ENCODE results near the gene TNFAIP8L1.

TNFAIP8L1 gene

GRCh38 chr19:4596033-4596904 is 43.0 kb upstream of the TNFAIP8L1 start:
- no peak for DNase-seq (ENCODE audit: low read depth, low spot score)
- Histone ChIP-seq H3K9me3 (ENCODE audit: low read depth, low read length) (no peaks in the 10 kb centered on the region), H3K27ac (no peak overlapping the region), H3K9ac (ENCODE audit: insufficient read length) (no peak overlapping the region), H3K36me3 (ENCODE audit: insufficient read depth, low read length) (no peaks in the 10 kb centered on the region), H3K4me3 (no peak overlapping the region)
- TF ChIP-seq EZH2 (IDR thresholded peaks at IDR 0.05) (no peak), POLR2AphosphoS5 (IDR thresholded peaks at IDR 0.05; ENCODE audit: borderline replicate concordance, low read depth, low read length) (no peak), FOXP2 (optimal IDR thresholded peaks at IDR 0.05; ENCODE audit: control extremely low read depth, extremely low read length, insufficient read depth) (no peak)

- DNase-seq (ENCODE audit: low read depth, low spot score) = no peak
- no peaks in the 10 kb centered on the region for H3K36me3 ChIP-seq (ENCODE audit: insufficient read depth, low read length)
- no peak overlapping the region for H3K27ac ChIP-seq
- H3K4me3 ChIP-seq = peak overlapping the region; percentile 55
- H3K9ac ChIP-seq (ENCODE audit: insufficient read length) = no peak overlapping the region
- TF ChIP-seq POLR2AphosphoS5 (IDR thresholded peaks at IDR 0.05; ENCODE audit: borderline replicate concordance, low read depth, low read length) = no peak
- H3K9me3 ChIP-seq (ENCODE audit: low read depth, low read length) = no peaks in the 10 kb centered on the region
Observed at GRCh38 chr19:4597278-4597974, 41.9 kb upstream of the TNFAIP8L1 start.

DNA sequence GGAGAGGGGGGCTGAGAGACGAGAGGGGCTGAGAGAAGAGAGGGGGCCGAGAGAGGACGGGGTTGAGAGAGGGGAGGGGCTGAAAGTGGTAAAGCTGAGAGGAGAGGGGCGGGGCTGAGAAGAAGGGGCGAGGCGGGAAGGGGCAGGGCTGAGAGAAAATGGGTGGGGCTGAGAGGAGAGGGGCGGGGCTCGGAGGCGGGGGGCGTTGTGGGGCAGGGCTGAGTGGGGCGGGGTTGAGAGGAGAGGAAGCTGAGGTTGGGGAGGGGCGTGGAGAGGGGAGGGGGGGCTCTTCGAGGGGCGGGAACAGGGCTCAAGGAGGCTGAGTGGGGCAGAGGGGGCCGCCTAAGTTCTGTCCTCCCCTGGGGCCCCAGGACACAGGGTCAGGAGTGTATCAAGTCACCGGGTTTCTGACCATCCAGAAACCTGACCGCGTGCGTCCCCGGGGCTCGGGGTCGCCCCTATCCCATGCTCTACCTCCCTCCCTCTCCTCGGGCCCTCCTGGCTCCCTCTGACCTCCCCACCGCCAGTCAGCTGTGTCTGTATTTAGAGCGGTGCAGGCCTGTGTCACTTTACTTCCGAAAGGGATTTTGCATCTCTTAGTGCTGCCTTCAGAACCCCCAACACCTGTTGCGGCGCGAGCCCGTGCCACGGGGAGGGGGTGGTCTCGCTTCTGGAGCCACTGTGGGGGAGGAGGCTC is 41.2 kb upstream of the TNFAIP8L1 start:
- no peak for DNase-seq (ENCODE audit: low read depth, low spot score)
- H3K9ac ChIP-seq (ENCODE audit: insufficient read length) = no peak overlapping the region
- H3K4me3 ChIP-seq = peak overlapping the region; percentile 74
- H3K36me3 ChIP-seq (ENCODE audit: insufficient read depth, low read length) = no peaks in the 10 kb centered on the region
- H3K9me3 ChIP-seq (ENCODE audit: low read depth, low read length) = no peaks in the 10 kb centered on the region
- TF ChIP-seq FOXP2 (optimal IDR thresholded peaks at IDR 0.05; ENCODE audit: control extremely low read depth, extremely low read length, insufficient read depth) = no peak
- no peak for TF ChIP-seq POLR2AphosphoS5 (IDR thresholded peaks at IDR 0.05; ENCODE audit: borderline replicate concordance, low read depth, low read length)
- no peak for TF ChIP-seq EZH2 (IDR thresholded peaks at IDR 0.05)
- H3K27ac ChIP-seq = no peak overlapping the region

- Histone ChIP-seq H3K27ac (no peak overlapping the region), H3K36me3 (ENCODE audit: insufficient read depth, low read length) (no peaks in the 10 kb centered on the region), H3K9me3 (ENCODE audit: low read depth, low read length) (no peaks in the 10 kb centered on the region), H3K9ac (ENCODE audit: insufficient read length) (no peak overlapping the region), H3K4me3 (peak overlapping the region; percentile 74)
- TF ChIP-seq EZH2 (IDR thresholded peaks at IDR 0.05) = no peak
- DNase-seq (ENCODE audit: low read depth, low spot score) = no peak
Observed at GRCh38 chr19:4598712-4599111, 40.6 kb upstream of the TNFAIP8L1 start.

GRCh38 chr19:4600082-4600481 is 39.2 kb upstream of the TNFAIP8L1 start:
- Histone ChIP-seq H3K4me3 (no peak overlapping the region), H3K36me3 (ENCODE audit: insufficient read depth, low read length) (no peaks in the 10 kb centered on the region), H3K9me3 (ENCODE audit: low read depth, low read length) (no peaks in the 10 kb centered on the region), H3K9ac (ENCODE audit: insufficient read length) (no peak overlapping the region), H3K27ac (no peak overlapping the region)
- no peak for TF ChIP-seq POLR2AphosphoS5 (IDR thresholded peaks at IDR 0.05; ENCODE audit: borderline replicate concordance, low read depth, low read length)
- no peak for TF ChIP-seq FOXP2 (optimal IDR thresholded peaks at IDR 0.05; ENCODE audit: control extremely low read depth, extremely low read length, insufficient read depth)
- no peak for TF ChIP-seq EZH2 (IDR thresholded peaks at IDR 0.05)
- no peak for DNase-seq (ENCODE audit: low read depth, low spot score)

GRCh38 chr19:4600893-4601292 is 38.4 kb upstream of the TNFAIP8L1 start:
- no peak for DNase-seq (ENCODE audit: low read depth, low spot score)
- Histone ChIP-seq H3K9me3 (ENCODE audit: low read depth, low read length) (no peaks in the 10 kb centered on the region), H3K9ac (ENCODE audit: insufficient read length) (no peak overlapping the region), H3K4me3 (no peak overlapping the region), H3K36me3 (ENCODE audit: insufficient read depth, low read length) (no peaks in the 10 kb centered on the region), H3K27ac (no peak overlapping the region)
- TF ChIP-seq FOXP2 (optimal IDR thresholded peaks at IDR 0.05; ENCODE audit: control extremely low read depth, extremely low read length, insufficient read depth) (no peak), EZH2 (IDR thresholded peaks at IDR 0.05) (no peak), POLR2AphosphoS5 (IDR thresholded peaks at IDR 0.05; ENCODE audit: borderline replicate concordance, low read depth, low read length) (no peak)

- no peak overlapping the region for H3K9ac ChIP-seq (ENCODE audit: insufficient read length)
- TF ChIP-seq POLR2AphosphoS5 (IDR thresholded peaks at IDR 0.05; ENCODE audit: borderline replicate concordance, low read depth, low read length) (no peak), EZH2 (IDR thresholded peaks at IDR 0.05) (no peak), FOXP2 (optimal IDR thresholded peaks at IDR 0.05; ENCODE audit: control extremely low read depth, extremely low read length, insufficient read depth) (no peak)
- no peak overlapping the region for H3K4me3 ChIP-seq
- no peak for DNase-seq (ENCODE audit: low read depth, low spot score)
- no peak overlapping the region for H3K27ac ChIP-seq
- no peaks in the 10 kb centered on the region for H3K9me3 ChIP-seq (ENCODE audit: low read depth, low read length)
- no peaks in the 10 kb centered on the region for H3K36me3 ChIP-seq (ENCODE audit: insufficient read depth, low read length)
Observed at GRCh38 chr19:4602173-4602788, 37.0 kb upstream of the TNFAIP8L1 start.

GRCh38 chr19:4602915-4603314 is 36.4 kb upstream of the TNFAIP8L1 start:
- Histone ChIP-seq H3K27ac (no peak overlapping the region), H3K36me3 (ENCODE audit: insufficient read depth, low read length) (no peaks in the 10 kb centered on the region), H3K9me3 (ENCODE audit: low read depth, low read length) (no peaks in the 10 kb centered on the region), H3K4me3 (no peak overlapping the region), H3K9ac (ENCODE audit: insufficient read length) (no peak overlapping the region)
- TF ChIP-seq POLR2AphosphoS5 (IDR thresholded peaks at IDR 0.05; ENCODE audit: borderline replicate concordance, low read depth, low read length) (no peak), FOXP2 (optimal IDR thresholded peaks at IDR 0.05; ENCODE audit: control extremely low read depth, extremely low read length, insufficient read depth) (no peak), EZH2 (IDR thresholded peaks at IDR 0.05) (no peak)
- DNase-seq (ENCODE audit: low read depth, low spot score) = no peak
